ACHN (cell line): Measurements from ENCODE around the gene OTOF.

ENCODE experiments used
- DNase-seq: peaks from one replicate; pipeline ENCODE4 v3.0.0-alpha.2; 2015
- in situ Hi-C: cut with HindIII; loops from 2 replicates; pipeline ENCODE4 v1.10.0; 2017; ENCODE audit warnings: low sequenced_read_pairs, low pct_ligation_motif_present, low pct_unique_long_range_greater_than_20kb

The OTOF gene

GRCh38 chr2:26438926-26439325 is 39.0 kb downstream of the OTOF start:
- no peak for DNase-seq
- in situ Hi-C loops, result no loop called here

GRCh38 chr2:26438526-26438925 is 39.4 kb downstream of the OTOF start:
- in situ Hi-C loops, result no loop called here
- DNase-seq, result peak; percentile 11

DNA sequence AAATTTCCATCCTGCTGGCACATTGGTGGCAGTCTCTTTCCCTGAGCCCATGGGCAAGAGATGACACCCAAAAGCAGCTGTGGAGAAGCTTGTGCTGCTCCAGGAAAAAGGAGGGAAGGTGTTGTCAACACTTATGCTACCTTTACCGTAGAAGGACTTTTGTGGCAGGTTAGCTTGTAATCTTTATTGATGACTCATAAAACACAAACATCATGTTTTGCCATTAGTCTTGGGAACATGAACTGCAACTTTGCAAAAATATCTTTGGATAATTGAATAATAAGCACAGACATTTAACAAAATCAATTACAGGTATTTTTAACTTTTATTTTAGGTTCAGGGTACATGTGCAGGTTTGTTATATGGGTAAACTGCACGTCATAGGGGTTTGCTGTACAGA is 42.8 kb downstream of the OTOF start:
- DNase-seq, result no peak
- in situ Hi-C loops, result no loop called here

DNA sequence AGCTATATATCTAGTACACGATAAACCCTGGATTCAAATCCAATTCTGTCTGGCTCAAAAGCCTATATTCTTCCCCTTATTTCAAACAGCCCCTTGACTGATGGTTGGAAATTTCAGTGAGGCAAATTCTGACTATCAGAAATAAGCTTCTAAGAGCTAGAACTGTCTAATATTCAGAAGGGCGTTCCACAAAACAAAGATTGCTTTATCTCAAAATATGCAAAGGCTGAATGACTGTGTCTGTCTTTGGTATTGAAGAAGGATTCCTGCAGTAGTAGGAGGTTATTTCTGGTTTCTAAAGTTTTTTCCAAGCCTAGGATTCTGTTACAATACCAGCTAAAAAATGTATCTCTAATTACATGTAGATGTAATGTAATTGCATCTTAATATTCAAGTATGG is 45.1 kb downstream of the OTOF start:
- in situ Hi-C loops, result no loop called here
- DNase-seq, result no peak

GRCh38 chr2:26432363-26432762 is 45.6 kb downstream of the OTOF start:
- no peak for DNase-seq
- in situ Hi-C loops, result no loop called here

GRCh38 chr2:26430826-26431225 is 47.1 kb downstream of the OTOF start:
- DNase-seq, result no peak
- in situ Hi-C loops, result no loop called here

DNA sequence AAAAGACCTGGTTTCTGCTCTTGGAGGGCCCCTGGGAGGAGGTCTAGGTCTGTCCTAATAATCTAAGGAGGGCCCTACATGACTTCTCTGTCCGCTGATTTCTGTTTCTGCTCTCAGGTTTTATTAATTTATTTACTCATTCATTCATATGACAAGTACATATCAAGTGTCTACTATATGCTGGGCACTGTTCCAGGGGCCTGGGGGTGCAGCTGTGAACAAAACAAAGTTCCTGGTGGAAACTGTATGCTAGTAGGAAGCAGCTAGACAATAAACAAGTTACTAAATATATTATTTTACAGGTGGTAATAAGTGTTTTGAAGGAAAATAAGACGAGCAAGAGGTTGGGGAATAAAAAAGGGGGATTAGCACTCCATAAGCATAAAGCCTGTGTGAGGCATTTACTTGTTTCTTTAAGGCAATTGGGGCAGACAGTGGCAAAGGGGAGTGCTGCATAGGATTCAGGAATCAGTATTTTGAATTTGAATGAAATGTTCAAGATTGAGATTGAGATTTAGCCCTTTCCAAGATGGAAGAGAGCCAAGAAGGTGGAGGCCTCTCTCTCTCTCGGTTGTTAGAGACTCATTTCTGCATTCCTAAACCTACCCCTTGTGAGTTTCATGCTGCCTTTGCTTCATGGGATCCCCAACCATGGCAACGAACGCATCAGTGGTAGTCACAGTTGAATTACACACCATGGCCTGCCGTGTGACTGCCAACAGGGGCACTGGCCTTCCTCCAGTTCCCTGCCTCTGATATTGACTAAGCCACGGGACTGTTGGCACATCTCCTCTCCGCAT is 47.9 kb downstream of the OTOF start:
- in situ Hi-C loops, result no loop called here
- no peak for DNase-seq

- DNase-seq, result no peak
- in situ Hi-C loops, result no loop called here
These were observed 49.1 kb downstream of the OTOF start for GRCh38 chr2:26428846-26429245.

GRCh38 chr2:26424221-26424620 is 53.7 kb downstream of the OTOF start:
- in situ Hi-C loops, result no loop called here
- no peak for DNase-seq

DNA sequence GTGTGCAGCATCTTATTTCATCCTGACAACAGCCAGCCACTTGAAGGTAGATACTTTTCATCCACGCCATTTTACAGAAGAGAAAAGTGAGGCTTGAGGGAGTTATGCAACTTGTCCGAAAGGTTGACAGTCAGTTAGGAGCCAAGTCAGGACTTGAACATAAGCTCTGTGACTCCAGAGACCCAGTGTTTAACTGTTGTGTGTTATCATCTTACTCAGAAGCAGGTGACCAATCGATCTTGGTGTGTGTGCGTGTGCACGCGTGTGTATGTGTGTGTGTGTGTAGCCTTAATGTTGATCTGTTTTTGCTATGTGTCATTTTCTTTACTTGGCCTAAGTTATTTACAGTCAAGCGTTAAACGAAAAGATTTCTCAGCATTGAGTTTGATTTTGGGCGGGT is 54.2 kb downstream of the OTOF start:
- in situ Hi-C loops, result no loop called here
- DNase-seq, result no peak

DNA sequence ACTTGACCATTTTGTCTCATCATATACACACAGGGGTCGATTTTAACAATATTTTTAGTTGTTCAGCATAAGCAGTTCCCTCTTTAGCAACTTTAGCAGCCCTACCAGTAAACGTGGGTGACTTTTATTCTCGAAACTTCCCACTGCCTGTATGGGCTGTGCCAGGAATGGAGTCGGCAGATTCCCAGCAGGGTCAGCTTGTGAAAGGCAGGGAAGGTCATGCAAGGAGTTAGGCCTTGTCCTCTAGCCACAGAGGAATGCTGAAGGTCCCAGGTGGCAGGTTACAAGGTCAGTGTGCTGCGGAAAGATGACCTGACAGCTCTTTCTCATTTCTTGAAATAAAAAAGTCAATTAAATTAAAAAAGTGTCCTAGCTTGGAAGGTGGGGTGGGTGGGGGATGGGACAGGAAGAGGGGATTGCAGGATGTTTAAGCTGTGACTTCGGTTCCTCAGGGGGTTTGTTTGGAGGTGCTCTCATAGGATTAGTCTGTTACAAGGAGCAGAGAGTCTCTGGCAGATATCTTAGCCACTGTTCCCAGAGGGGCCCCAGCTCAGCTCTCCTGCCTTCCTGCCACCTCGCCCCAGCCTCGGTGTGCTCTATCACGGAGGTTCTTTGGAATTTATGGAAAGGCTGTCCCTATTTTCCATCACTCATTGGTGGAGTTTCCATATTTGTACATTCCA is 54.8 kb downstream of the OTOF start:
- in situ Hi-C loops, result no loop called here
- DNase-seq, result no peak

- DNase-seq, result no peak
- in situ Hi-C loops, result no loop called here
These were observed 56.0 kb downstream of the OTOF start for GRCh38 chr2:26421961-26422360.

- no peak for DNase-seq
- in situ Hi-C loops, result no loop called here
These were observed 63.6 kb downstream of the OTOF start for GRCh38 chr2:26414311-26414710.

DNA sequence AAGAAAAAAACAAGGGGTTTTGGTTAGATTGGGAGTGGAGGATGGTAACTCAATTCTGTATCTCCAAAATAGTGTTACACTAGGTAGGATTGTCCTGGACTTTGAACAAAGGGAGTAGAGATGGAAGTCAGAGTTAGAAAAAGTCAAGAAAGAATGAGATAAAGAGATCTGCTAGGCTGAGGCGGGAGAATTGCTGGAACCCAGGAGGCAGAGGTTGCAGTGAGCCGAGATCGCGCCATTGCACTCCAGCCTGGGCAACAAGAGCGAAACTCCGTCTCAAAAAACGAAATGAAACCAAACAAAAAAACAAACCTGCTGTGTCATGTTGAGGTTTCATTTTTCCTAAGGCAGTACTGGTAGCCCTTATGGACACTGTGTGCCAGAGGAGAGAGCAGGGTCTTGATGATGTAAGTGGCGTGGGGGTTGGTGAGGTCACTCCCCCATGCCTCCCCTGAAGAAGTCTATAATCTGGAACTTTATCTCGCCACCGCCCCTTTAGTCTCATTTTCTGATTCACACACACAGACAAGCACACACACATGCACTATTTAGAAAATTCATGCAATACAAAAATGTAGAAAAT is 65.7 kb downstream of the OTOF start:
- DNase-seq, result no peak
- in situ Hi-C loops, result no loop called here

DNA sequence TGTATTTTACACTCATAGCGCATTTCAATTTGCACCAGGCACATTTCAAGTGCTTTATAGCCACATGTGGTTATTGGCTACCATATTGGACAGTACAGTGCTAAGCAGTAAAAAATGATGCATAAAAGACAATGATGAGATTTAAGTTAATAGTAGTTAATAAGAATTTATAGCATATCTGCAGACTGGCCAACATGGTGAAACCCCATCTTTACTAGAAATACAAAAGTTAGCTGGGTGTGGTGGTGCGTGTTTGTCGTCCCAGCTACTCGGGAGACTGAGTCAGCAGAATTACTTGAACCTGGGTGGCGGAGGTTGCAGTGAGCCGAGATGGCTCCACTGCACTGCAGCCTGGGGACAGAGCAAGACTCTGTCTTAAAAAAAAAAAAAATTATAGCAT is 66.5 kb downstream of the OTOF start:
- no peak for DNase-seq
- in situ Hi-C loops, result no loop called here

- in situ Hi-C loops, result no loop called here
- no peak for DNase-seq
These were observed 67.1 kb downstream of the OTOF start for GRCh38 chr2:26410764-26411243.

- no peak for DNase-seq
- in situ Hi-C loops, result no loop called here
These were observed 68.1 kb downstream of the OTOF start for GRCh38 chr2:26409785-26410184.

- DNase-seq, result no peak
- in situ Hi-C loops, result no loop called here
These were observed 70.4 kb downstream of the OTOF start for GRCh38 chr2:26407526-26407925.
